HepG2 (cell line): ENCODE measurements around the gene ZCCHC24. TPM values are rescaled to one million over a fixed set of nuclear protein-coding genes. Genes with fewer than 3 reads are reported as not detected.

Experiments used
- BORCS8-MEF2B ChIP-seq: sonication (generic); formaldehyde crosslinking; IDR thresholded peaks from 2 replicates; pipeline ENCODE4 v1.8.0; 2022; ENCODE audit warnings: mild to moderate bottlenecking, missing genetic modification reagents
- CEBPB ChIP-seq: IDR thresholded peaks from 2 replicates; pipeline ENCODE4 v1.6.1; 2011; ENCODE audit warnings: low read depth, low read length, improper control_type of control experiment, borderline replicate concordance
- ESRRA ChIP-seq: sonication (generic); formaldehyde crosslinking; IDR thresholded peaks from 2 replicates; pipeline ENCODE4 v1.5.1; 2020; ENCODE audit warnings: mild to moderate bottlenecking, low read depth, missing genetic modification reagents
- HOXD1 ChIP-seq: sonication (generic); formaldehyde crosslinking; IDR thresholded peaks from 2 replicates; pipeline ENCODE4 v1.5.0; 2020; ENCODE audit warnings: missing genetic modification reagents
- MTF1 ChIP-seq: sonication (generic); formaldehyde crosslinking; IDR thresholded peaks from 2 replicates; pipeline ENCODE4 v1.5.0; 2020; ENCODE audit warnings: missing genetic modification reagents
- NCOA5 ChIP-seq: sonication (generic); formaldehyde crosslinking; IDR thresholded peaks from 2 replicates; pipeline ENCODE4 v1.4.0; 2020; ENCODE audit warnings: missing genetic modification reagents
- PHF8 ChIP-seq: sonication (generic); formaldehyde crosslinking; IDR thresholded peaks from 2 replicates; pipeline ENCODE4 v1.5.0; 2020; ENCODE audit warnings: missing genetic modification reagents
- XBP1 ChIP-seq: sonication (generic); formaldehyde crosslinking; IDR thresholded peaks from 2 replicates; pipeline ENCODE4 v1.5.0; 2020; ENCODE audit warnings: missing genetic modification reagents
- ZNF121 ChIP-seq: sonication (generic); formaldehyde crosslinking; IDR thresholded peaks from 2 replicates; pipeline ENCODE4 v1.5.0; 2020; ENCODE audit warnings: mild to moderate bottlenecking, missing genetic modification reagents
- ZNF816 ChIP-seq: sonication (generic); formaldehyde crosslinking; IDR thresholded peaks from 2 replicates; pipeline ENCODE4 v1.8.0; 2022; ENCODE audit warnings: missing genetic modification reagents, mild to moderate bottlenecking, borderline replicate concordance
- polyA plus RNA-seq, 8 experiments: library from polyadenylated mRNA; depleted of rRNA in 3 of 8; stranded (reverse) in 7 of 8; unstranded in 1 of 8; fragments of >200 nt; fragmentation: Illumina TruSeq in 4 of 8; extraction: Trizol in 4 of 8; gene quantifications; 2 replicates each; pipeline versions ENCODE4 v1.2.1 to v1.2.3, GENCODE V29; 2011 to 2016; ENCODE audit warnings: low read depth in 4 of 8, missing spikeins in 1 of 8, mixed read lengths in 1 of 8; ENCODE audit not compliant: insufficient read depth in 1 of 8
- total RNA-seq, 5 experiments: library from RNA; depleted of rRNA; stranded (reverse); fragments of >200 nt; fragmentation: Illumina TruSeq; extraction: Trizol; gene quantifications; 2 replicates each; pipeline ENCODE4 v1.2.3, GENCODE V29; 2016; ENCODE audit warnings: low read depth in 1 of 5
- TF ChIP-seq, protein P1 (sequence below): sonication (generic); formaldehyde crosslinking; IDR thresholded peaks from 2 replicates; pipeline ENCODE4 v1.5.1; 2020; ENCODE audit warnings: mild to moderate bottlenecking, missing genetic modification reagents
- TF ChIP-seq, protein P2 (sequence below): sonication (generic); formaldehyde crosslinking; IDR thresholded peaks from 2 replicates; pipeline ENCODE4 v1.4.0; 2020; ENCODE audit warnings: missing genetic modification reagents, borderline replicate concordance
- TF ChIP-seq, protein P3 (sequence below): IDR thresholded peaks from 2 replicates; pipeline ENCODE4 v1.6.1; 2016; ENCODE audit warnings: low read depth, missing genetic modification reagents, missing compliant biosample characterization
- TF ChIP-seq, protein P4 (sequence below): sonication (generic); formaldehyde crosslinking; IDR thresholded peaks from 2 replicates; pipeline ENCODE4 v1.8.0; 2022; ENCODE audit warnings: mild to moderate bottlenecking, missing genetic modification reagents; ENCODE audit not compliant: insufficient replicate concordance

ZCCHC24 gene
- total and polyA plus RNA-seq, 2 of the 13 experiments (the other 11 are each of a cell fraction or from before 2014, with no cell fraction given), result 3.1 to 7.9 TPM

DNA sequence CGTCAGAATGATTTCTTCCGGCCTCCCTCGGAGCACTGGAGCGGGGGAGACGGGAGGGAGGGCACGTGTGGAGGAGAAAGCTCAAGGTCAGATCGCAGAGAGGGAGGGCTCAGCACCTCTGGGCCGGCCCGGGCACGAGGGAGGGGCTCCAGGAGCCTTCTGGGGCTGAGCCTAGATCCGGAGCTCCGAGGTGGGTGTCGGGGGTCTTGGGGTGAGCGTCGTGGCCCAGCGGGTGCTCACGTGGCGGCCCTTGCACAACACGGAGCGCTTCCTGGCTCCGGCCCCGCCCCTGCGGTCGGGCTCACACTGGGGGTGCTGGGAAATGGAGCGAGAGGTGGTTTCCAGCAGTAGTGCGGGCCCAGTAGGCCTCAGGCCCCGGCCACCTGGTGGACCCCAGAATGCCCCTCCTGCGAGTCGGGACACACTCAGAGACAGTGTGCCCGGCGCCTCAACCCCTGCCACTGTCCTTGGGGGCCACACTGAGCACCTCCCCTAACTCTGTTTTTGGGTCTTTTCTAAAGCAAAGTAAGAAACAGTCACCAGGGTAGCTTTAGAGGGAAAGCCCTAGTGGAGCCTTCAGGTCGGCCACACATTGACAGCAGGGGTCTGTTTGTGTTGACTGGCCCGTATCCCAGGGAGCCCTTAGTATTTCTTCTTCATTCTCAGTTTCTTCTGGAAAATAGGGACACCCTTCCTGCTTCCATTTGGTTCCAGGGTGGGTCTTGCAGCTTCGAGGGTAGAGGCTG is 97.4 kb downstream of the ZCCHC24 start (continued):
- TF ChIP-seq XBP1 (CRISPR knock-in tag) (peak; percentile 68; the same call in 1 of the 2 replicates), BORCS8-MEF2B (CRISPR knock-in tag) (peak; percentile 30; the same call in 1 of the 2 replicates), NCOA5 (CRISPR knock-in tag) (no peak), ESRRA (CRISPR knock-in tag) (peak; percentile 80; the same call in 1 of the 2 replicates), HOXD1 (CRISPR knock-in tag) (peak; percentile 47; the same call in 1 of the 2 replicates), ZNF816 (CRISPR knock-in tag) (no peak), MTF1 (CRISPR knock-in tag) (peak; percentile 87), CEBPB (peak; percentile 80; the same call in 1 of the 2 replicates), ZNF121 (no peak), PHF8 (CRISPR knock-in tag) (peak; percentile 72)
- TF ChIP-seq, protein P1, sequence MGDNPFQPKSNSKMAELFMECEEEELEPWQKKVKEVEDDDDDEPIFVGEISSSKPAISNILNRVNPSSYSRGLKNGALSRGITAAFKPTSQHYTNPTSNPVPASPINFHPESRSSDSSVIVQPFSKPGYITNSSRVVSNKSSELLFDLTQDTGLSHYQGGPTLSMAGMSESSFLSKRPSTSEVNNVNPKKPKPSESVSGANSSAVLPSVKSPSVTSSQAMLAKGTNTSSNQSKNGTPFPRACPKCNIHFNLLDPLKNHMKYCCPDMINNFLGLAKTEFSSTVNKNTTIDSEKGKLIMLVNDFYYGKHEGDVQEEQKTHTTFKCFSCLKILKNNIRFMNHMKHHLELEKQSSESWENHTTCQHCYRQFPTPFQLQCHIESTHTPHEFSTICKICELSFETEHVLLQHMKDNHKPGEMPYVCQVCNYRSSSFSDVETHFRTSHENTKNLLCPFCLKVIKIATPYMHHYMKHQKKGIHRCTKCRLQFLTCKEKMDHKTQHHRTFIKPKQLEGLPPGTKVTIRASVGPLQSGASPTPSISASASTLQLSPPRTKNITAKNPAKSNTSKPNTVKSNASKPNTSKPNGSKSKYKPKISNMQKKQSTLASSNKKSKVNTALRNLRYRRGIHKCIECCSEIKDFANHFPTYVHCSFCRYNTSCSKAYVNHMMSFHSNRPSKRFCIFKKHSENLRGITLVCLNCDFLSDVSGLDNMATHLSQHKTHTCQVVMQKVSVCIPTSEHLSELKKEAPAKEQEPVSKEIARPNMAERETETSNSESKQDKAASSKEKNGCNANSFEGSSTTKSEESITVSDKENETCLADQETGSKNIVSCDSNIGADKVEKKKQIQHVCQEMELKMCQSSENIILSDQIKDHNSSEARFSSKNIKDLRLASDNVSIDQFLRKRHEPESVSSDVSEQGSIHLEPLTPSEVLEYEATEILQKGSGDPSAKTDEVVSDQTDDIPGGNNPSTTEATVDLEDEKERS, result 0 out of 2 replicates have a peak, but pooled peaks have one; percentile 32
- TF ChIP-seq, protein P2, sequence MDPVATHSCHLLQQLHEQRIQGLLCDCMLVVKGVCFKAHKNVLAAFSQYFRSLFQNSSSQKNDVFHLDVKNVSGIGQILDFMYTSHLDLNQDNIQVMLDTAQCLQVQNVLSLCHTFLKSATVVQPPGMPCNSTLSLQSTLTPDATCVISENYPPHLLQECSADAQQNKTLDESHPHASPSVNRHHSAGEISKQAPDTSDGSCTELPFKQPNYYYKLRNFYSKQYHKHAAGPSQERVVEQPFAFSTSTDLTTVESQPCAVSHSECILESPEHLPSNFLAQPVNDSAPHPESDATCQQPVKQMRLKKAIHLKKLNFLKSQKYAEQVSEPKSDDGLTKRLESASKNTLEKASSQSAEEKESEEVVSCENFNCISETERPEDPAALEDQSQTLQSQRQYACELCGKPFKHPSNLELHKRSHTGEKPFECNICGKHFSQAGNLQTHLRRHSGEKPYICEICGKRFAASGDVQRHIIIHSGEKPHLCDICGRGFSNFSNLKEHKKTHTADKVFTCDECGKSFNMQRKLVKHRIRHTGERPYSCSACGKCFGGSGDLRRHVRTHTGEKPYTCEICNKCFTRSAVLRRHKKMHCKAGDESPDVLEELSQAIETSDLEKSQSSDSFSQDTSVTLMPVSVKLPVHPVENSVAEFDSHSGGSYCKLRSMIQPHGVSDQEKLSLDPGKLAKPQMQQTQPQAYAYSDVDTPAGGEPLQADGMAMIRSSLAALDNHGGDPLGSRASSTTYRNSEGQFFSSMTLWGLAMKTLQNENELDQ (CRISPR knock-in tag), result 0 out of 2 replicates have a peak, but pooled peaks have one; percentile 32
- TF ChIP-seq, protein P3, sequence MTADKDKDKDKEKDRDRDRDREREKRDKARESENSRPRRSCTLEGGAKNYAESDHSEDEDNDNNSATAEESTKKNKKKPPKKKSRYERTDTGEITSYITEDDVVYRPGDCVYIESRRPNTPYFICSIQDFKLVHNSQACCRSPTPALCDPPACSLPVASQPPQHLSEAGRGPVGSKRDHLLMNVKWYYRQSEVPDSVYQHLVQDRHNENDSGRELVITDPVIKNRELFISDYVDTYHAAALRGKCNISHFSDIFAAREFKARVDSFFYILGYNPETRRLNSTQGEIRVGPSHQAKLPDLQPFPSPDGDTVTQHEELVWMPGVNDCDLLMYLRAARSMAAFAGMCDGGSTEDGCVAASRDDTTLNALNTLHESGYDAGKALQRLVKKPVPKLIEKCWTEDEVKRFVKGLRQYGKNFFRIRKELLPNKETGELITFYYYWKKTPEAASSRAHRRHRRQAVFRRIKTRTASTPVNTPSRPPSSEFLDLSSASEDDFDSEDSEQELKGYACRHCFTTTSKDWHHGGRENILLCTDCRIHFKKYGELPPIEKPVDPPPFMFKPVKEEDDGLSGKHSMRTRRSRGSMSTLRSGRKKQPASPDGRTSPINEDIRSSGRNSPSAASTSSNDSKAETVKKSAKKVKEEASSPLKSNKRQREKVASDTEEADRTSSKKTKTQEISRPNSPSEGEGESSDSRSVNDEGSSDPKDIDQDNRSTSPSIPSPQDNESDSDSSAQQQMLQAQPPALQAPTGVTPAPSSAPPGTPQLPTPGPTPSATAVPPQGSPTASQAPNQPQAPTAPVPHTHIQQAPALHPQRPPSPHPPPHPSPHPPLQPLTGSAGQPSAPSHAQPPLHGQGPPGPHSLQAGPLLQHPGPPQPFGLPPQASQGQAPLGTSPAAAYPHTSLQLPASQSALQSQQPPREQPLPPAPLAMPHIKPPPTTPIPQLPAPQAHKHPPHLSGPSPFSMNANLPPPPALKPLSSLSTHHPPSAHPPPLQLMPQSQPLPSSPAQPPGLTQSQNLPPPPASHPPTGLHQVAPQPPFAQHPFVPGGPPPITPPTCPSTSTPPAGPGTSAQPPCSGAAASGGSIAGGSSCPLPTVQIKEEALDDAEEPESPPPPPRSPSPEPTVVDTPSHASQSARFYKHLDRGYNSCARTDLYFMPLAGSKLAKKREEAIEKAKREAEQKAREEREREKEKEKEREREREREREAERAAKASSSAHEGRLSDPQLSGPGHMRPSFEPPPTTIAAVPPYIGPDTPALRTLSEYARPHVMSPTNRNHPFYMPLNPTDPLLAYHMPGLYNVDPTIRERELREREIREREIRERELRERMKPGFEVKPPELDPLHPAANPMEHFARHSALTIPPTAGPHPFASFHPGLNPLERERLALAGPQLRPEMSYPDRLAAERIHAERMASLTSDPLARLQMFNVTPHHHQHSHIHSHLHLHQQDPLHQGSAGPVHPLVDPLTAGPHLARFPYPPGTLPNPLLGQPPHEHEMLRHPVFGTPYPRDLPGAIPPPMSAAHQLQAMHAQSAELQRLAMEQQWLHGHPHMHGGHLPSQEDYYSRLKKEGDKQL (CRISPR knock-in tag), result no peak
- TF ChIP-seq, protein P4, sequence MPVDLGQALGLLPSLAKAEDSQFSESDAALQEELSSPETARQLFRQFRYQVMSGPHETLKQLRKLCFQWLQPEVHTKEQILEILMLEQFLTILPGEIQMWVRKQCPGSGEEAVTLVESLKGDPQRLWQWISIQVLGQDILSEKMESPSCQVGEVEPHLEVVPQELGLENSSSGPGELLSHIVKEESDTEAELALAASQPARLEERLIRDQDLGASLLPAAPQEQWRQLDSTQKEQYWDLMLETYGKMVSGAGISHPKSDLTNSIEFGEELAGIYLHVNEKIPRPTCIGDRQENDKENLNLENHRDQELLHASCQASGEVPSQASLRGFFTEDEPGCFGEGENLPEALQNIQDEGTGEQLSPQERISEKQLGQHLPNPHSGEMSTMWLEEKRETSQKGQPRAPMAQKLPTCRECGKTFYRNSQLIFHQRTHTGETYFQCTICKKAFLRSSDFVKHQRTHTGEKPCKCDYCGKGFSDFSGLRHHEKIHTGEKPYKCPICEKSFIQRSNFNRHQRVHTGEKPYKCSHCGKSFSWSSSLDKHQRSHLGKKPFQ (CRISPR knock-in tag), result peak; percentile 83
